Measurements from ENCODE around the gene TPGS1.

TPGS1 gene

GRCh38 chr19:507286-508203 is at the start of gene TPGS1:
Gene TPGS1, plus strand, starts transcription at chr19:507497. Its CDS starts 10 bp downstream, at chr19:507507.
- Histone ChIP-seq H3K9ac (peak within 1 kb of the TSS; percentile 96), H3K4me2 (peak within 1 kb of the TSS; percentile 96), H3K27me3 (ENCODE audit: insufficient read depth, low read depth) (peaks cover 6% of the 10 kb centered on the region; the same call in 1 of the 2 replicates), H3K4me1 (ENCODE audit: low read depth, poor library complexity, severe bottlenecking) (peaks cover 40% of the 10 kb centered on the region), H2AFZ (ENCODE audit: low read depth) (peak within 1 kb of the TSS; percentile 96), H3K79me2 (ENCODE audit: insufficient read depth, low read depth) (peaks cover 12% of the 10 kb centered on the region; the same call in 1 of the 2 replicates), H4K20me1 (ENCODE audit: insufficient read depth) (no peaks in the 10 kb centered on the region), H3K4me3 (IDR thresholded peaks at IDR 0.05; ENCODE audit: insufficient read depth, low read depth, low read length) (peak within 1 kb of the TSS; percentile 8), H3K27ac (peak within 1 kb of the TSS; percentile 98), H3K36me3 (ENCODE audit: insufficient read depth) (no peaks in the 10 kb centered on the region)
- TF ChIP-seq CTCF (conservative IDR thresholded peaks at IDR 0.05; ENCODE audit: low read depth, low read length) = no peak

GRCh38 chr19:457636-458035 is 49.7 kb upstream of the TPGS1 start:
- Histone ChIP-seq H3K9ac (no peak overlapping the region), H3K27ac (no peak overlapping the region), H3K79me2 (ENCODE audit: insufficient read depth, low read depth) (no peaks in the 10 kb centered on the region)

GRCh38 chr19:458091-459042 is 48.9 kb upstream of the TPGS1 start:
- Histone ChIP-seq H4K20me1 (ENCODE audit: insufficient read depth) (no peaks in the 10 kb centered on the region), H3K27ac (no peak overlapping the region), H3K4me3 (IDR thresholded peaks at IDR 0.05; ENCODE audit: insufficient read depth, low read depth, low read length) (no peak overlapping the region), H3K9ac (no peak overlapping the region), H3K36me3 (ENCODE audit: insufficient read depth) (no peaks in the 10 kb centered on the region), H3K4me1 (ENCODE audit: low read depth, poor library complexity, severe bottlenecking) (no peaks in the 10 kb centered on the region), H2AFZ (ENCODE audit: low read depth) (no peak overlapping the region), H3K27me3 (ENCODE audit: insufficient read depth, low read depth) (peaks cover 18% of the 10 kb centered on the region), H3K79me2 (ENCODE audit: insufficient read depth, low read depth) (no peaks in the 10 kb centered on the region), H3K4me2 (no peak overlapping the region)
- no peak for TF ChIP-seq CTCF (conservative IDR thresholded peaks at IDR 0.05; ENCODE audit: low read depth, low read length)

More at GRCh38 chr19:457636-458035, 49.7 kb upstream of the TPGS1 start:
- H3K36me3 ChIP-seq (ENCODE audit: insufficient read depth) = no peaks in the 10 kb centered on the region
- H2AFZ ChIP-seq (ENCODE audit: low read depth) = no peak overlapping the region
- no peaks in the 10 kb centered on the region for H3K4me1 ChIP-seq (ENCODE audit: low read depth, poor library complexity, severe bottlenecking)
- no peak overlapping the region for H3K4me2 ChIP-seq
- H3K27me3 ChIP-seq (ENCODE audit: insufficient read depth, low read depth) = peaks cover 23% of the 10 kb centered on the region
- no peaks in the 10 kb centered on the region for H4K20me1 ChIP-seq (ENCODE audit: insufficient read depth)
- TF ChIP-seq CTCF (conservative IDR thresholded peaks at IDR 0.05; ENCODE audit: low read depth, low read length) = no peak
- no peak overlapping the region for H3K4me3 ChIP-seq (IDR thresholded peaks at IDR 0.05; ENCODE audit: insufficient read depth, low read depth, low read length)

GRCh38 chr19:459724-460511 is 47.4 kb upstream of the TPGS1 start:
- no peaks in the 10 kb centered on the region for H3K36me3 ChIP-seq (ENCODE audit: insufficient read depth)
- H3K79me2 ChIP-seq (ENCODE audit: insufficient read depth, low read depth) = no peaks in the 10 kb centered on the region
- H3K9ac ChIP-seq = no peak overlapping the region
- H4K20me1 ChIP-seq (ENCODE audit: insufficient read depth) = no peaks in the 10 kb centered on the region
- peaks cover 4% of the 10 kb centered on the region; the same call in 1 of the 2 replicates for H3K27me3 ChIP-seq (ENCODE audit: insufficient read depth, low read depth)
- H3K4me1 ChIP-seq (ENCODE audit: low read depth, poor library complexity, severe bottlenecking) = no peaks in the 10 kb centered on the region
- no peak overlapping the region for H3K4me2 ChIP-seq
- no peak for TF ChIP-seq CTCF (conservative IDR thresholded peaks at IDR 0.05; ENCODE audit: low read depth, low read length)
- H2AFZ ChIP-seq (ENCODE audit: low read depth) = no peak overlapping the region
- no peak overlapping the region for H3K27ac ChIP-seq
- no peak overlapping the region for H3K4me3 ChIP-seq (IDR thresholded peaks at IDR 0.05; ENCODE audit: insufficient read depth, low read depth, low read length)

Data from KMS-11 (cell line).